Osteoblast (primary cell): ENCODE results near the gene THSD7A. TPM values are rescaled to one million over a fixed set of nuclear protein-coding genes. Genes with fewer than 3 reads are reported as not detected.

Experiments used
- DNase-seq: peaks from one replicate; pipeline ENCODE4 v3.0.0; 2011; ENCODE audit warnings: low spot score, mixed read lengths; ENCODE audit not compliant: insufficient read length; ENCODE audit errors: missing footprints
- H2AFZ ChIP-seq: 2 replicates; pipeline ENCODE4 v1.6.0; 2011; ENCODE audit warnings: mild to moderate bottlenecking, low read length
- H3K27ac ChIP-seq: 2 replicates; pipeline ENCODE4 v1.5.1; 2011; ENCODE audit warnings: mild to moderate bottlenecking, low read depth, low read length, moderate library complexity
- H3K27me3 ChIP-seq: 2 replicates; pipeline ENCODE4 v1.6.0; 2012; ENCODE audit warnings: mild to moderate bottlenecking, control low read depth, inconsistent platforms, low read length, moderate library complexity; ENCODE audit not compliant: insufficient read depth
- H3K36me3 ChIP-seq: 2 replicates; pipeline ENCODE4 v1.5.1; 2011; ENCODE audit warnings: mild to moderate bottlenecking, low read length, control low read depth, moderate library complexity; ENCODE audit not compliant: insufficient read depth
- H3K4me1 ChIP-seq: 2 replicates; pipeline ENCODE4 v1.5.1; 2011; ENCODE audit warnings: mild to moderate bottlenecking, low read length, control low read depth, moderate library complexity; ENCODE audit not compliant: insufficient read depth
- H3K4me2 ChIP-seq: 2 replicates; pipeline ENCODE4 v1.6.0; 2011; ENCODE audit warnings: mild to moderate bottlenecking, low read length; ENCODE audit not compliant: insufficient read depth
- H3K4me3 ChIP-seq: fragments of 200-600 bp; sonication (generic); 3 replicates; pipeline ENCODE4 v1.5.1; 2012; ENCODE audit warnings: mild to moderate bottlenecking, low read length, inconsistent platforms; ENCODE audit not compliant: insufficient read depth
- H3K79me2 ChIP-seq: 2 replicates; pipeline ENCODE4 v1.6.0; 2012; ENCODE audit warnings: mild to moderate bottlenecking, low read length, control low read depth, inconsistent platforms; ENCODE audit not compliant: insufficient read depth
- H3K9me3 ChIP-seq: 2 replicates; pipeline ENCODE4 v1.5.1; 2011; ENCODE audit warnings: low read depth, low read length, control low read depth
- H4K20me1 ChIP-seq: 2 replicates; pipeline ENCODE4 v1.6.0; 2012; ENCODE audit warnings: mild to moderate bottlenecking, low read length, control low read depth; ENCODE audit not compliant: insufficient read depth
- total RNA-seq: library from RNA; depleted of rRNA; stranded (reverse); fragments of >200 nt; gene quantifications from 2 replicates; pipeline ENCODE4 v1.2.3, GENCODE V29; 2012
- TF ChIP-seq, protein P1 (sequence below): IDR thresholded peaks from 2 replicates; pipeline ENCODE4 v1.5.1; 2011; ENCODE audit warnings: mild to moderate bottlenecking, low read depth, low read length, moderate library complexity; ENCODE audit errors: extremely low read depth

Gene THSD7A
- total RNA-seq, 1 donor: under 0.01 TPM

- H3K27me3 ChIP-seq: no peaks in the 10 kb centered on the region
- no peaks in the 10 kb centered on the region for H3K4me1 ChIP-seq
- no peaks in the 10 kb centered on the region for H3K9me3 ChIP-seq
- no peaks in the 10 kb centered on the region for H3K36me3 ChIP-seq
- no peaks in the 10 kb centered on the region for H3K79me2 ChIP-seq
- H4K20me1 ChIP-seq: no peaks in the 10 kb centered on the region
- TF ChIP-seq, protein P1, sequence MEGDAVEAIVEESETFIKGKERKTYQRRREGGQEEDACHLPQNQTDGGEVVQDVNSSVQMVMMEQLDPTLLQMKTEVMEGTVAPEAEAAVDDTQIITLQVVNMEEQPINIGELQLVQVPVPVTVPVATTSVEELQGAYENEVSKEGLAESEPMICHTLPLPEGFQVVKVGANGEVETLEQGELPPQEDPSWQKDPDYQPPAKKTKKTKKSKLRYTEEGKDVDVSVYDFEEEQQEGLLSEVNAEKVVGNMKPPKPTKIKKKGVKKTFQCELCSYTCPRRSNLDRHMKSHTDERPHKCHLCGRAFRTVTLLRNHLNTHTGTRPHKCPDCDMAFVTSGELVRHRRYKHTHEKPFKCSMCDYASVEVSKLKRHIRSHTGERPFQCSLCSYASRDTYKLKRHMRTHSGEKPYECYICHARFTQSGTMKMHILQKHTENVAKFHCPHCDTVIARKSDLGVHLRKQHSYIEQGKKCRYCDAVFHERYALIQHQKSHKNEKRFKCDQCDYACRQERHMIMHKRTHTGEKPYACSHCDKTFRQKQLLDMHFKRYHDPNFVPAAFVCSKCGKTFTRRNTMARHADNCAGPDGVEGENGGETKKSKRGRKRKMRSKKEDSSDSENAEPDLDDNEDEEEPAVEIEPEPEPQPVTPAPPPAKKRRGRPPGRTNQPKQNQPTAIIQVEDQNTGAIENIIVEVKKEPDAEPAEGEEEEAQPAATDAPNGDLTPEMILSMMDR: no peak
- H2AFZ ChIP-seq: no peak overlapping the region
- no peak overlapping the region for H3K4me3 ChIP-seq
- no peak overlapping the region for H3K4me2 ChIP-seq
- H3K27ac ChIP-seq: no peak overlapping the region
- no peak for DNase-seq
Observed at GRCh38 chr7:11332865-11333228, 499.2 kb downstream of the THSD7A start.

DNA sequence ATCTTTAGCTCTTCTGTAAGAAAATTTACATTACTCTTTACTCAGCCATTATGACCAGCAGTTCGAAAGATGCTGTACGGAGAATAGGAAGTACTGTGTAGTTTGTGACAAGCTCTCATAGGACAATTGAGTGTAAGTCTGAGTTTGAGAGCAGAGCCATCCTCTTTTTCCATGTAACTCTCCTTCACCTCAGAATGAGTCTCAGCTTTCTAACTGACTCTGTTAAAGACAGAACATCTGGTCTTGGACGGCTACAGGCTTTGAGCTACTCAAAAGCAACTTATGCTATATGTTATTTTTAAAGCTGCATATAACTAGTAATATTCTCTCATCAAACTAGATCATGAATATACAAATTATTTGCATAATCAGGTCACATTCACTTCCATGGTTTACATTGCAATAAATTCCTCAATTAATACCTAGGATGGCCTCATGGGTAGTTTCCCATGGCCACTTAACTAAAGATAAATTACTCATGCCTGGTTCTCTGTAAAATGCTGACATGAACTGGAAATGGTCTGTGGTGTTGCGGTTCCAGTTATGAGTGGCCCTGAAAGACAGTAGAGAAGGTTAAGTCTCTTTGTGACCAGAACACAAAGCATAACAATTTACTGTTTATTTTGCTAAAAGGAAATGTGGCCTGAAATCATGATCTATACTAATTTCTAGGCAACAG, 499.7 kb downstream of the THSD7A start:
- Histone ChIP-seq H3K36me3 (no peaks in the 10 kb centered on the region), H2AFZ (no peak overlapping the region), H3K27ac (no peak overlapping the region), H3K9me3 (no peaks in the 10 kb centered on the region), H3K79me2 (no peaks in the 10 kb centered on the region), H3K4me3 (no peak overlapping the region), H4K20me1 (no peaks in the 10 kb centered on the region), H3K4me2 (no peak overlapping the region), H3K4me1 (no peaks in the 10 kb centered on the region), H3K27me3 (no peaks in the 10 kb centered on the region)
- TF ChIP-seq, protein P1: no peak
- DNase-seq: no peak

DNA sequence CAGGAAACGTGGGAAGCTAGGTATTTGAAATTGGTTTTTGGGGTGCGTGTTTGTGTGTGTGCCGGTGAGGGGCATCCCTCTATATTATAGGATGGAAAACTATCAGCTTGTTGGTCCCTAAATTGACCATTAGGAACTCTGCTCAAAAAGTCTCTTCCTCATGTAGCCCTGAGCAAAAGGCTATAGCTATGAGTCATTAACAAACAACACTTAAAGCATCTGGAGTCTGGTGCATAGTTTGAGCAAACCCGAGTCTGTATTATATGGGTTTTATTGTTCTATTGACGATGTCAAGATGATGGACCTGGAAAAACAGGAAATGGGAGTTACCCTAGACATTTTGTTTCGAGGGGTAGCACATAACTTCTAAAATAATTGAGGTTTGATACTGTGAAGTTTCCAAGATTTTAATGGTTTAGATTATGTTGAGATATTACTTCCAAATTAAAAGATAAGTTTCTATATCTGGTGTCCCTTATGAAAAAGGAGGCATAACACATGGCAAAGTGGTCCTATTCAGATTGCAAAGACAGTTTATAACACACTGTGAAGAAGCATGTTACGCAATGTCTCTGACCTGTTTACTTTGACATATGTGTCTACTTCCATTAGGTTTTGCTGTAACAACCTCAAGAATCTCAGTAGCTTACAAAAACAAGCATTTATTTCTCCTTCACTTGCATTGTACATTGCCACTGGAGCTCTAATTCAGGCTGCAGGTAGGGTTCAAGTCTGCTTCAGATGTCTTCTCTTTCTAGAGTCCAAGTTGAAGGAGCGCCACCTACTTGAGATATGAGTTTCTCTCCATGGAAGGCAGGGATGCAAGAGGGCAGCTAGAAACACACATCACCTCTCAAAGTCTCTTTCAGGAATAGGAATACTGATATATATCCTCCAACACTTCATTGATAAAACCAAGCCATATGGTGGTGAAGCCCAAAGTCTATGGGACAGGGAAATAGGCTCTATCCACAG, 500.6 kb downstream of the THSD7A start:
- no peak for DNase-seq
- Histone ChIP-seq H2AFZ (no peak overlapping the region), H3K4me3 (no peak overlapping the region), H3K27ac (no peak overlapping the region), H3K4me2 (no peak overlapping the region), H3K27me3 (no peaks in the 10 kb centered on the region), H3K36me3 (no peaks in the 10 kb centered on the region), H3K9me3 (no peaks in the 10 kb centered on the region), H3K79me2 (no peaks in the 10 kb centered on the region), H3K4me1 (no peaks in the 10 kb centered on the region), H4K20me1 (no peaks in the 10 kb centered on the region)
- TF ChIP-seq, protein P1: no peak

GRCh38 chr7:11330717-11331116, 501.3 kb downstream of the THSD7A start:
- H3K79me2 ChIP-seq: no peaks in the 10 kb centered on the region
- no peaks in the 10 kb centered on the region for H3K4me1 ChIP-seq
- H3K27ac ChIP-seq: no peak overlapping the region
- no peaks in the 10 kb centered on the region for H3K9me3 ChIP-seq
- no peak overlapping the region for H2AFZ ChIP-seq
- no peaks in the 10 kb centered on the region for H4K20me1 ChIP-seq
- TF ChIP-seq, protein P1: no peak
- H3K4me3 ChIP-seq: no peak overlapping the region
- no peak for DNase-seq
- no peaks in the 10 kb centered on the region for H3K36me3 ChIP-seq
- no peaks in the 10 kb centered on the region for H3K27me3 ChIP-seq
- no peak overlapping the region for H3K4me2 ChIP-seq
